Inferior parietal cortex (tissue), 1 donor: ENCODE measurements around the gene IGFBP5.

Source experiments
- DNase-seq: peaks from one replicate; pipeline ENCODE4 v3.0.0-alpha.2; 2016; ENCODE audit errors: extremely low spot score

IGFBP5 gene, protein sequence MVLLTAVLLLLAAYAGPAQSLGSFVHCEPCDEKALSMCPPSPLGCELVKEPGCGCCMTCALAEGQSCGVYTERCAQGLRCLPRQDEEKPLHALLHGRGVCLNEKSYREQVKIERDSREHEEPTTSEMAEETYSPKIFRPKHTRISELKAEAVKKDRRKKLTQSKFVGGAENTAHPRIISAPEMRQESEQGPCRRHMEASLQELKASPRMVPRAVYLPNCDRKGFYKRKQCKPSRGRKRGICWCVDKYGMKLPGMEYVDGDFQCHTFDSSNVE

DNA sequence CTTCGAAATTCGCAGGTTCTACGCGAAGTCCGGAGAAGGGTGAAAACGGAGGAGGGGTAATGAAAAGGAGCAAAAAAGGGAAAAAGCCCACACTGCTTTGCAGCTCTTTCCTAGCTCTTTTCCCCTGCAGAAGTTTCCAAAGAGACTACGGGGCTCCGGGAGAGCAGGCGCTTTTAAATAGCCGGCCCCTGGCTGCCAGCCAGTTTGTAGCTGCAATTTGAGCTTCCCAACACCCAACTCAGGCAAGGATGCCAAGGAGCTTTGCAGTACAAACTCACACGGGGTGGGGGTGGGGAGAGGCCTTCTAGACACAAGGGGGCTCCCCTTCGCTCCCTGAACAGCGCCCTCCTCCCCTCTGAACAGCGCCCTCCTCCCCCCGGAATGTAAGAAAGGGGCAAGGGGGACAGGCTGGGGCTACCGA is at the start of gene IGFBP5:
TSS of gene IGFBP5 (minus strand) at position 149 of the 421 bp plus-strand sequence. CDS start 774 bp downstream, outside the sequence.
- DNase-seq = peak; percentile 59

DNA sequence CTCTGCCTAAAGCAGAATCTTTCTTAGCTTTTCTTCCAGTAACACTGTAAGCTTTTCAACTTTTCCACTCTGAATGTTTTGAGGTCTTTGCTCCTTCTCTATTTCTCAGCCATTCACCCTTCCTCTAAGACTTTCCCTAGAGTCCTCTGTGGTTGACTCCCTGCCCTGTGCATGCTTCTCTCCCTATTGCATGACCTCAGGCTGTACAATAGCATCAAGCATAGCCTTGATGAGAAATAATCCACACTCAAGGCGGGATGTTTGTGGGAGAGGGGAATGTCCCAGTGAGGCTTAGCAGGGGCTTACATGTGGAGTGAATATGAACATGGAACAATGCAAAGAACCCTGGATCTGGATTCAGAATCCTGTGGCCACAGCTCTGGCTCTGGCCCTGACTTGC is 48.4 kb upstream of the IGFBP5 start:
- DNase-seq = no peak

DNA sequence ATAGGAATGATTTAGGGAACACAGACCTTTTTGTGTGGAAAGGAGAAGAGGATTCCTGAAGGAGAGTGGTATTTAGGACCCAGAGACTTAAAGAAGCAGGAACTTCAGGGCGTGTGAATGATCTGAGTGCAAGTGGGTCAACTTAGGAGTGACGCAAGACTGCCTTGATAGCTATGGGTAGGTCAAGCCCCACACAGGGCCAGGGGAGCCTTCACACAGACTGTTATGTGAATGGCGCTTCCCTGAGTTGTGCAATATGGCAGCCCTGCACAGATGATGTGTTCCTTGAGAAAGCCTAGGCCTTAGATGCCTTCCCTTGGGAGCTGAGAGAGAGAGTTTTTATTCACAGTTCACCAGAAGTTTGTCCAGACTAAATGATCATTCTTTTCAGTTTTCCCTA is 47.1 kb upstream of the IGFBP5 start:
- no peak for DNase-seq

DNA sequence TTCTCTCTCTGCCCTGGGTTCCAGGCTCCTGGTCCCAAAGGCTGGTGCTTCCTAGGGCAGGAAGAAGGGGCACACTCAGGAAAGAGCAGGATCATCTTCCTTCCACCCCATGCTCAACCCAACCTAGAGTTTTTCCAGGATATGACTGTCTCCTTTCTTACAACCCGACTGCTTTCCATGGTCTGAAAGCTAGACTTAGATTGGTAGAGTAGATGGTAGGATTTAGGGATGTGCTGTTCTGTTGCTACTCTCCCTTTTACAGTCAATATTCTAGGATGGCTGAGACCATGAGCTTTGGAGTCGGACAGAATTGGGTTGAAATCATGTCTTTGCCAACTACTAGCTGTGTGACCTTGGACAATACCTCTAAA is 45.9 kb upstream of the IGFBP5 start:
- DNase-seq = no peak

DNA sequence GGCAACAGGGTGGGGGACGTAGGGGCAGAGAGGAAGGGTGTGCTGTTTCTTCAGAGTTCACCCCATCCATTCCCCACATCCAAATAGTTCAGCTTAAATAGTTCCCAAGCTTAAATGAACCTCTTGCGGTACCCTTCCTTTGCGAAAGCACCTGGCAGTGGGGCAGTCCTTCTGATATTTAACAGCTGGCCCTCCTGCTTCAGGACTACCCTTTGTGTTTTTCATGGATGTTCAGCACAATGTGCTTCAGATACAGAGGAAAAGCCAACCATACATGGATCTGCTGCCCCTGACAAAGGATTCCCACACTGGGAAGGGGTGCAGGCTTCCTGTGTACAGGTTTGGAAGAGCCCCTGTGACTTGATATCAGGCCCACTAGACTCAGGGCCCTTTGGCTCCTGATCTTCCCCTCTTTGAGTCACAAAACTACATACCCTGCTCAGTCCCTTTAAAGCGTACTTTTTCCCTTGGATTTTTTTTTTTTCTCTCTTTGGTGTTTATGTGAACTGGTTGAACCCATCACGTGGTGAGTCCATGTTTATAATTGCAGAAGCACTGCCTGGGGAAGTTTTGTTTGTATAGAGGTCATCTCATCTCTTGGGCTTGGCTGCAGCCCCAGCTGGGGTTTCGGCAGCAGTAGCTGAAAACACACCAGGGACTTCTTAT is 45.3 kb upstream of the IGFBP5 start:
- no peak for DNase-seq

DNA sequence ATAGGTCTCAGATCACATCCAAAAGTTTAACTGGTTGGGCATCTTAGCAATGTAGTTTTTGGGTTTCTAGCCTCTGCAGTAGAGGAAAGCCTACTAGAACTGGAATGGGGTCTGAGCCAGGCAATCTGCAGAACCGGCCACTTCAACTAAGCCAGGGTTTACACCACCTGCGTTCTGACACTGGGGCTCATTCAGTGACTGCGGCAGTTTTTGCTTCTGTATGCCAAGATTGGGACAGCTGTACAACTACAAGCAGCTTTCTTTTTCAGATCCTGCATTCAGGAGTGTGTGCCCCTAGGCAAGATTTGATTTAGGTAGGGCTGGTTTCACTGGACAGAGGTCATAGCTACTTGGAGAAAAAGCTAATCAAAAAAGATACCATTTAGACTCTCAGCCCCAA is 43.7 kb upstream of the IGFBP5 start:
- DNase-seq = no peak

DNA sequence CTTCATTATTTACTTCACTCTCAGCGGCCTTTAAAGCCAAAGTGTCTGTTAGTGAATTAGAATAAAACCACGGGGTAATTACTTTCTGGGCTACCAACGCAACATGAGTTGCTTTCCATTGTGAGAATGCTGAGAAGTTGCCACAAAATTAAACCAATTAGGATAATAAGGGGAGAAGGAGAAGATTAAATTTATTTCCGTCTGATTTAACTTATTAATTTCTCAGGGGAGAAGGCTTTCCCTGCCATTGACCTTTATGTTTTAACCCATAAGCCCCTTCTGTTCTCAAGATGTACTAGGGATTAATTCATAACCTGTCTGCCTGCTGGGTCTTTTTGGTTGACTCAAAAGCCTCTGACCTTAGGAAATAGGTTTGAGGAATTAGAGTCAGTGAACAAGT is 42.3 kb upstream of the IGFBP5 start:
- no peak for DNase-seq

DNA sequence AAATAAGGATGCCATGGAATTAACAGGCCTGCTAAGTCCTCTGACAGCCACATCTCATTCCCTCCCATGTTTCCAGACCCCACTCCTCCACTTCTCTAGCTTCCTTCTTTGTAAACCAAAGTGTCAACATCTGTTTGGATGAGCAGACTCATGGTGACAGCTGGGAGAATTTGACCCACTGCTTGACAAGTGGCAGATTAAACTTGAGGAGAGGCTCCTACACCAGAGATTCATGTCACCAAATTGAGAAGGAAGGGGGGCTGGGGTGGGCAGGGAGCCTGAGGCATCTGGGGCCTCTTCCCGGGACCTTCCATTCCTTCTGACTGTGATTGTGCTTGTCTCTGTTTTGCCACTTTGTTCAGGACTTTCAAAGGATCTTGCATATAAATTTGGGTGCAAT is 41.0 kb upstream of the IGFBP5 start:
- DNase-seq = no peak

DNA sequence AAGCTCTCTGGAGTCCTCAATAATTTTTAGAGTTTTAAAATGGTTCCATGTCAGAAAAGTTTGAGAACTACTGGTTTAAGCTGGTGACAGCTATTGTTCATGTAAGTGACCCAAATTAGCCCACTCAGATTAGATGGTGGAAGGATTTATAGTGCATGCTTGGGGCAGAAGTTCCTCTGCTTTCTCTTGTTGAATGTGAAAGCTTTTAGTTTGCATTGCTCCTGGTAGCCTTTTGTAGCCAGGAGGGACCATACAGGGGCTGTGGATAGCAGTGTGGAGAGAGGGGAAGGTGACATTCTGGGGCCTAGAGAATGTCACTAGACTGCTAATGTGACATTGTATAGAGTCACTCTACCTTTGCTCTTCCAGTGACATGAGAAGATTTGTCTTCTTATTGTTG is 40.3 kb upstream of the IGFBP5 start:
- no peak for DNase-seq

DNA sequence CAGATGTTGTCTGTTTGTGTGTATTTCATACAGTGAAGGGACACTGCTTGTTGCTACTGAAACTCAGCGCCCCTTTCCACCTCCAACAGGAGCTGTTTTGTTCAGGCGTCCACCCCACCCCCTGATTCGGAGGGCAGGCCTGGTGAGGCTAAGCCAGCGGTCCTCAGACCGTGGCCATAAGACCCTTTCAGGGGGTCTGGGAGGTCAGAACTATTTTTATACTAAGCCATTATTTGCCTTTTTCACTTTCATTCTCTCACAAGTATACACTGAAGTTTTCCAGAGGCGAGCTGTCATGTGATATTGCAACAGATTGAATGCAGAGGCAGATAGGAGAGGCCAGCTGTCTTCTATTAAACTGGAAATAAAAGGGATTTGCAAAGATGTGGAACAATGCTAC is 39.7 kb upstream of the IGFBP5 start:
- DNase-seq = no peak

DNA sequence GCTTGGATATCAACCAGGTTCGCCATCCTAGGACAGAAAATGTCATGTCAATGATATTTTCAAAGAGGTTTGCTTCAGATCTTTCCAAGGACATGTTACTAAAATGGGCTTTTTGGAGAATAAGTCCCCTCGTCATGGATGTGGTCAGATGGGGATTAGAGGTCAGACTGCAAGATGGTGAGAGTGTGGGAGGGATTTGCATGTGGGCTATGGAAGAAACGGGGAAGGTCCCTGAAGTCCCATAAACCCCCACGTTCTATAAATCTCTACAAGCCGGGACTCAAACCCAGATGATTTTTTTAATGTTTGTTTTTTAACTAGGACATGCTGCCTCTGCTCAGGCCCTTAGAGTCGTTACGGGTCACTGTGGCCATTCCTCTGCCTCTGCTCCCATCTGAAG is 37.7 kb upstream of the IGFBP5 start:
- no peak for DNase-seq

DNA sequence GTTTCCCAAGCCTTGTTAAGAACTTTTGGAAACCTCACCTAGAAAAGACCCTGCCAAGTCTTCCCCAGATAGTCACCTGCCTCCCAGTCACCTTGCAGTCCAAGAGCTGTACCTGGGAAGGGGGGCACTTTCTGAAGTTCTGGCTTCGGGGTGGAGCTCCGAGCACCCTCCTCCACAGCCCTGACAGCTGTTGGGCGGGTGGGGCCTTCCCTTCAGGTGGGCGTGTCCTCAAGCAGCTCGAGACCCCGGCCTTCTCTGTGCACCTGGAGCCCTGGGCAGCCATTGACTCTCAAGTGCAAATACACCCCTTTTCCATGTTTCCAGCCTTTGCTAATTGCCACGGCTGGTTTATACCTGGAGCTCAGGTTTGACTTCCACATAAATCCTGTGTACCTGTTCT is 37.0 kb upstream of the IGFBP5 start:
- DNase-seq = no peak

DNA sequence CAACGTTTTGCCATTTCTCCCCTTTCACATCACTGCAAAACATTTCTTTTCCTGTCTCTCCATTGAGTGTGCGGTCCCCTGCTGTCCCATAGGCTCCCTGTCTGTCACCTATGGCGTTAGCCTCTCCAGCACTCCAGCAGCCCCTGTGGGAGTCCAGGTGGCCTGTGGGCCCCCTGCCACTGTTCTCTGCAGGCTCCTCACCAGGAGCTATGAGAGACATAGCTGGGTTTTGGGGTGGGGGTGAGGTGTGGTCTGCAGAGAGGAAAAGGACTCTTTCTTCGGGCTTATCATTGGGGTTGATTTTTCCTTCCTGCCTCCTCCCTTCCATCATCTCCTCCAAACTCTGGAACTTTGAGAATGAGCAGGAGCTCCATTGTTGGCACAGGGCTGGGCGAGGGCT is 36.1 kb upstream of the IGFBP5 start:
- DNase-seq = no peak

DNA sequence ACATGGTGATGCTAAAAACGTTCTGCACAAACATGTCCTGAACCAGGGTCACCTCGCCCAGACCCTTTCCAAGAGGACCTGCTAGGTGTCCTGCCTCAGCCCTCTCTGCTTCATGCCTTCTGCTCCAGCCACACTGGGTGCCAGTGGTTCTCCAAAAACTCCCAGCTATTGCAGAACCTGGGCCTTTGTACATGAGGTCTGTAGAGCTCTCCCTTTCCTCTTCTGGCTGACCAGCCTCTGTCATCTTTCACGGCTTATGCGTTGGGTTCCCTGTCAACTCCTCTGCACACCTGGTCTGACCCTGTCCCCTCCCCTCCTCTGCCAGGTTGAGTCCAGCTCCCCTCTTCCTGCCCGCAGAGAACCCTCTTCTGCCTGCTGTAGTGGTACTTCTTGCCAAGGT is 35.5 kb upstream of the IGFBP5 start:
- DNase-seq = no peak

DNA sequence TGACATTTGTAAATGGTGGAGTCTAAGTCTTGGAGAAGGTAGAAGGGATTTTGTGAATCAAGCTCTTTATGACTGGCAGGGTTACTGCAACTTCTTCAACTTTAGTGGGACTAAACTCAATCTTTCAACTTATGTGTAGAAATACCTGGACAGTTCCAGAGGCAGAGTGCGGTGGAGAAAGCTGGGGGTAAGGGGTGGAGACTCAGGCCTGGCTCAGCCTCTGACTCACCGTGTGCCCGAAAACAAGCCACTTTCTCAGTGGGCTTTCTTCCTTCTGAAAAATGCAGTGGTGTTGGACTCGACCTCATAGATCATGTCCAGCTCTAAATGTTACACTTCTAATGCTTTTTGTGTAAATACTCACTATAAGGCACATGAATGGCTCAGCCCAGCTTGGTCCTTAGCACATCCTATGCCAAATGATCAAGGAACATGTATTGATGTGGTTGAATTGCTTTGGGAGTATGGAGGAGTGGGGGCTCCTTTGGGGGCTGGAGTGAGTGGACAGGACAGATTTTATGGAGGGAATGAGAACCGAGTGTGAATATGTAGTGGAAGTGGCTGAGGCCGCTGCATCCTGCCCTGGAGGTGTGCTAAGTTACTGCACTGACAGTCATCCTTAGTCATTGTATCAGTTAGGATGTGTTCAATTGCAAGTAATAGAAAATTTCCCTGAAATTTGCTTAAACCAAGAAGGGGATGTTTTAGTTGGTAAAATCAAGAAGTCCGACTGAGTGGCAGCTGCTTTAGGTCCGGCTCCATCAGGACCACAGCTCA is 32.2 kb upstream of the IGFBP5 start:
- no peak for DNase-seq

DNA sequence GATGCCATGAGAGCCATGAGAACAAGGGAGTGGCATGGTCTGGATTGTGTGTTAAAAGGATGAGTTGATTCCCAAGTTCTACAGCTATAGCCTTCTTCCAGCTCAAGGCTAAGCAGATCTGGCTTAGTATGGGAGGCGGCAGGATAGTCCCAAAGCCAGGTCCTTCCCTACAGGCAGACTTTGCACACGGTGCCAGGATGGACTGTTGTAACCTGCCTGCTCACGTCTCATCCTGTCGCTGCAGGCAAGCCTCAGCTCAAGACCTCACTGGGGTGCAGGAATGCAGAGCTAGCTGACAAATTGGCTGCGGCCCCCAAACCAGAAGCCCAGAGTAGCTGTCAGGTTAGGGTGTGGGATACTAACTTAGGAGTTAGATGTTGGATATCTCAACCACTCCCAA is 28.8 kb upstream of the IGFBP5 start:
- DNase-seq = no peak

DNA sequence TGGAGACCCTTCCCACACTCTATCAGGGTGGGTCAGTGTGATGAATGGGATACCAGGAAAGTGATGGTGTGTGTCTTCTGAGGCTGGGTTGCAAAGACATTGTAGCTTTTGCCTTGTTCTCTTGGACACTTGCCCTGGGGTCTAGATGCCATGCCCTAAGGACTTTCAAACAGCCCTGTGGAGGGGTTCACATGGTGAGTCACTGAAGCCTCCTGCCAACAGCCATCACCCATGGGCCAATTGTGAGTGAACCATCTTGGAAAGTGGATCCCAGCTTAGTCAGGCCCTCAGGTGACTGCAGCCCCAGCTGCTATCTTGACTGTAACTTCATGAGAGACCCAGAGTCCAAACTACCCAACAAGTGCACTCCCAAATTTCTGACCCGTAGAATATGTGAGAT is 25.8 kb upstream of the IGFBP5 start:
- no peak for DNase-seq

DNA sequence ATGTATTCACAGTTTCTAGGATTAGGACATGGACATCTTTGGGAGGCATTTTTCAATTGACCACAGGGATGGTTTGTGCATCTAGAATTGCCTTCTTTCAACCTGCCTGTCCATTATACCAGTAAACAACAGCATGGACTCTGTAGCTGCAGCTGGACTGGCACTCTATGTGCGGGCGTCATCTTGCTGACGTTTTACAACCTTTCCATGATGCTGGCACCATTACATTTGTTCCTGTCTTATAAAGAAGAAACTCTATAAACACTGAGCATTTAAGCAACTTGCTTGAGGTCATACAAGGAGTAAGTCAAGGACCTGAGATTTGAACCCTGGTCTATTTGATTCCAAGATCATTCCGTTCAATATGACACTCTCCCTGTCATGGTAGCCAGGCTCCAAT is 25.4 kb upstream of the IGFBP5 start:
- no peak for DNase-seq

DNA sequence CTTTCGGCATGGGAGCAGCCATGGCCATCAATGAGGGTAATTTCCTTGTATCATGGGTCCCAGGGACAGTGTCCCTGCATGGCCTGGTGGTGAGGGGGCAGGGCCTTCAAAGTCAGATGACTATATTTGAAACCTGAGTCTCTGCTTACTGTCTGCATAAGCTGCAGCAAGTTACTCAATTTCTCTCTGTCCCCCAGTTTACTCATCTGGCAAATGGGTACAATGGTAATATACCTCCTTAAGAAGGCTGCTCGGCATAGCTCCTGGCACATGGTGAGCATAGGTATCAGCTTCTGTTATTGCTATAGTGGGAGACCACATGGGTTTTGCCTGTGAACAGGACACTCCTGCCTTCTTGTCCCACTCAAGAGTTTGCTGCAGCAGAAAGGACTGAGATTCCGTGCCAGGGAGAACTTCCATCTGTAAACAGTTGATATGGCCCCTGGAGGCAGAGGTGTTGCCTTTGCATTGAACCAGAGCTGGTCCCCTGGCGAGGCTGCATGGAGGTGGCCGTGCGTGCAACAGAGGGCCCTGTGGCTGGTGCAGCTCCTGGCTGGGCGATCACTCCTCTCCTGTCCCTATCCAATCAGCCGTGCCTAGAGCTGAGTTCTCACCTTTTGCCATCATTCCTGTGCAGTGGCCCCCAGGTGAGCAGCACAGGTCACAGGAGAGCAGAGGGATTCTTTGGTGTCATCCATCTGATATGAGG is 22.7 kb upstream of the IGFBP5 start:
- no peak for DNase-seq

DNA sequence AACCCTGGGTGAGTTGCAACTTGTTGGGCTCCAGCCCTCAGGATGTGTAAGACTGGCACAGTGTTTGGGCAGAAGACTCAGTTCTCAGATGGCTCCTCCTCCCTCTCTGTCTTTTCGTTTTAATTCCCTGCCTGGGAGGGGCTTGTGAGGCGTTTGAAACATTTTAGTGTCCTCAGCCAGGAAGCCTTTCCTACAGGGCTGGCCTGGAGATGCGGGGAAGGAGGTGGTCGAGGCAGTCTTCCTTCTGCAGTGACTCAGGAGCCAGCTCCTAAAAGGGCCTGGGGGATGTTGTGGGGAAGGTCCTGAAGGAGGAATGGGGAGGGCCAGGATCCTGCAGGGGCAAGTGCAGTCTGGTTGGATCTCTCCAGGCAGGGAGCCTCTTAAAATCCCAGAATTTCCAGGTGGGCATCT is 22.1 kb upstream of the IGFBP5 start:
- DNase-seq = no peak

DNA sequence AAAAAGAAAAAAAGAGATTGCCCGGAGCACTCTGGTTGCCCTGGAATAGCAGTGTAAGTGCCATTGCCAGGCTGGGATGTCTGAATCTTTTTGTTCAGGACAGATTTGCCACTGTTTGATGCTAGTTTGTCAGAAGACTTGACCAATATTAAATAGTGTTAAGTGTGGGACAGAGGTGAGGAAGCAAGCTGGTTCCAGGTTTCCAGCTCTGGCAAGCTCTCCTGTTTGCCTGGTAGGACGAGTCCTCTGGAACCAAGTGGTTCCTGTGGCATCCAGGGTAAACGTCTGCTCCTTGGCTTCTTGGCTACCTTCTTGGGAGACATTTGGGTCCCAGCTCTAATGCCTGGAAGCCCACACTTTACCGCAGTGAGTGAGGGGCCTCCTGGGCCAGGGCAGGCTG is 20.8 kb upstream of the IGFBP5 start:
- no peak for DNase-seq

DNA sequence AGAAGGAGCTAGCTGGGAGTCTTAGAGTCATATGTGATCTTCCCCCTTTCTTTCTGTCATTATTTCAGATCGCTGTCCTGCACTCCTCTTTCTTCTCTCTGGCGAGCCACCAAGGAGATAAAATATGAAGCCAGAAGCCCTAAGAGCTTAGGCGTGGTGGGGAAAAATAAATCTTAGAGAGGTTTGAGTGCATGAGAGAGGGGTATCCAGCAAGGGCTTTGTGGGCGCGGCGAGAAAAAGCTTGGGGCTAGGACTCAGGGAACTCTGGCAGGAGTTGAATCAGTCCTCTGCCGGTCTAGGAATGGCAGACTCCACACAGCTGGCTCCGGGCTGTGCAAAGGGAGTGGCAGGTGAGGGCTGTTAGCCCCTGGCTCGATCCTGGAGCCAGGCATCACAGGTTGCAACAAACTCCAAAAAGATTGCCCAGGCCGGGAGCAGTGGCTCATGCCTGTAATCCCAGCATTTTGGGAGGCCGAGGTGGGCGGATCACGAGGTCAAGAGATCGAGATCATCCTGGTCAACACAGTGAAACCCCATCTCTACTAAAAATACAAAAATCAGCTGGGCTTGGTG is 20.1 kb upstream of the IGFBP5 start:
- no peak for DNase-seq
